A549 (cell line): ENCODE measurements around the gene MALRD1.

Experiments used
- CTCF ChIP-seq: fragments of >200 bp; sonication (Bioruptor Twin); formaldehyde crosslinking; IDR thresholded peaks from 3 replicates; pipeline ENCODE4 v1.5.1; 2016
- MAFK ChIP-seq: fragments of 450-650 bp; IDR thresholded peaks from 2 replicates; pipeline ENCODE4 v1.6.1; 2014; ENCODE audit not compliant: partially characterized antibody

GRCh38 chr10:19120381-19120908 lies 71.8 kb downstream of the MALRD1 start:
- TF ChIP-seq CTCF (no peak), MAFK (peak; percentile 48)
